Fibroblast of skin of back (primary cell): ENCODE data around the gene SNCB. TPM values are rescaled to one million over a fixed set of nuclear protein-coding genes. Genes with fewer than 3 reads are reported as not detected.

Experiments
- DNase-seq: peaks from one replicate; pipeline ENCODE4 v3.0.0-alpha.2; 2013
- polyA plus RNA-seq, 2 experiments: library from polyadenylated mRNA; unstranded; fragments of 120-200 nt; gene quantifications; one replicate each; pipeline ENCODE4 v1.2.1, GENCODE V29; 2013; ENCODE audit not compliant: insufficient read length in 2 of 2

Gene SNCB
- 0.10 TPM for polyA plus RNA-seq (2013, experiment 1 of 2; ENCODE audit: insufficient read length)
- not detected for polyA plus RNA-seq (2013, experiment 2 of 2; ENCODE audit: insufficient read length)

DNA sequence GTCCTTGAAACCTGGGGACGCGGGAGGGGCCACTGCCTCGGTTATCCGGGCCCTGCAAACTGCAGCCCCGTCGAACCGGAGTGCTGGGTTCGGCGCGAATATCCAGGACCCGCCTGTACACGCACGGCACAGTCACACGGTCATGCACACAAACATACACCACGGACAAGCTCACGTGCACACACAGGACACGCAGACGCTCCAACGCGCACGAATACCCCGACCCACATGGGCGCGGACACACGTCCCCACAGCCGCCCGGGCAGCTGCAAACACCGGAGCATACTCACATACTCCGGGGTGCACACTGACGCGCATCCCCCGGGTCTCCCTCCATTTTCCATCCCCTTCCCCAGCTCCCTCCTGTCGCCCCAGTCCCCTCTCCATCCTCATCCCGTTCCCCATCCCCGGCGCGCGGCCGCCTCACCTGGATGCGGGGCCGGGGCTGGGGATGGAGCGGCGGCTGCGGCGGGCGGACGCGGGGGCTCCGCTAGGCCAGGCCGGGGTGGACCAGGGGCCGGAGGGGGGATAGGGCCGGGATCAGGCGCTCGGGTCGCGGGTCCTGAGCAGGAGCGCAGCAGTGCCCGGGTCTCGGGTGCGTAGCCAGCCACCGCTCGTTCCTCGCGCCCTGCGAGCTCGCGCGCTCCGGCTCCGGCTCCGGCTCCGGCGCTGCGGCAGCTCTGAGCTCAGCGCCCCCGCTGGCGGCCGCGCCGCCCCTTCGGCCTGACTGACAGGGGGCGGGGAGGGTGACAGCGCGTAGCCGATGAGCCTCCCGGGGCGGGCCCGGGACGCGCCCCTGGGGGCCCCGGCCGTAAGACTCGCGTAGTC lies at the start of gene SNCB, which contains the start of gene EIF4E1B:
SNCB (minus strand) TSS at position 682 of the 828 bp plus-strand sequence. CDS start 880 bp downstream, outside the sequence.
EIF4E1B (plus strand) TSS at position 823 of the 828 bp plus-strand sequence. CDS start 12,113 bp downstream, outside the sequence.
- peak; percentile 49 for DNase-seq

DNA sequence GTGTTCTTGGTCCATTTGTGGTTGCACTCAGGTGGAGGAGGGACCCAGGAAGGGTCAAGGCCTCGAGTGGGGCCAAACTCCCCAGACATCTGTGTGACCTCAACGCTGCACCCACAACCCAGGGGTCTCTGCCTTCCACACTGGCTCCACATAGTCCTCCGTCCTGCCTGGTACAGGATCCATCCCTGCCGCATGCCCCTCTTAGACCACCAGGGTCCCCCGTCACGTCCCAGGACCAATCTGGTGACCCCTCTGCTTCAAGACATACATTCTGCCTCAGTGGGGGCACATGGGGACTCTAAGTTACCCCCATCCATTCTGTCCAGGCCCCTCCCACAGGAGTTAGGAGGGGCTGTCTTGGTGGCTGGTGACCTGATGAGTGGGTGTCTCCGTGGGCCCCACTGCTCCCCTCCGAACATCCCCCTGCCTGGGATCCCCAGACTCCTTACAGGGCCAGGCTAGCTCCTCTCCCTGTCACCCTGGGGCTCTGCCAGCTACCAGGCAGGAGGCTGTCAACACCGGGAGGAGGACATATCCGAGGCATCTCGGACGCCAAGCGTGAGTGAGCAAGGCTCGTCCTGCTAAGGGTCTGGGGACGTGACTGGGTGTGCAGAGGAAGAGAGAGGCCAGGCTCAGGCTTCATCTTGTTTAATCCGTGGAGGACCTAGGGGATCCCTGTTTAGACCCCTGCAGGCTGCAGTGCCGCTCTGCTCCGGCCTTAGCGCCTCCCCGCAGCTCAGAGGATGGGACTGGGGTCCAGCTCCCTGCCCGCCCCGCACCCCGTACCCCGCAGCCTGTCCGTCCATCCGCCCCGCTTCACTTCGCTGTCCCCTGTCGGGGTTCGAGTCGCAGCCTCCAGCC lies 49.3 kb upstream of the SNCB start:
- DNase-seq = no peak

DNA sequence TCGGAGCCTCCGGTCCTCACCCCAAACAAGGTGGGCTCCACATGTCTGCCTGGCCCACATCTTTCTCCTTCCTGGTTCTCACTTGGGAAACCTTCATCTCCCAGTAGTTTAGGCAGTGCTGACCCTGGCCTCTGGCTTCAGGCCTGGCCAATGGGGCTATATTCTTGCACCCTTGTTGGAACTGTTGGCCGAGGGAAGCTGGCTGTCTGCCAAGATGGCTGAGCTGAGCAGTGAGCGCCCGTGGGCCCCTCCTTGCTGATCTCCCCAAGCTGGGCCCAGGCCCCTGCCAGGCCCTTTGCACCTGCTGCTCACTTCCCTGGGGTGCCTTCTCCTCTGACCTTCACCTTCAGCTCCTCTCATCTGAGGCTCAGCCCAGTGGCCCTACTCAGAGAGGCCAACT lies 48.2 kb upstream of the SNCB start:
- no peak for DNase-seq

DNA sequence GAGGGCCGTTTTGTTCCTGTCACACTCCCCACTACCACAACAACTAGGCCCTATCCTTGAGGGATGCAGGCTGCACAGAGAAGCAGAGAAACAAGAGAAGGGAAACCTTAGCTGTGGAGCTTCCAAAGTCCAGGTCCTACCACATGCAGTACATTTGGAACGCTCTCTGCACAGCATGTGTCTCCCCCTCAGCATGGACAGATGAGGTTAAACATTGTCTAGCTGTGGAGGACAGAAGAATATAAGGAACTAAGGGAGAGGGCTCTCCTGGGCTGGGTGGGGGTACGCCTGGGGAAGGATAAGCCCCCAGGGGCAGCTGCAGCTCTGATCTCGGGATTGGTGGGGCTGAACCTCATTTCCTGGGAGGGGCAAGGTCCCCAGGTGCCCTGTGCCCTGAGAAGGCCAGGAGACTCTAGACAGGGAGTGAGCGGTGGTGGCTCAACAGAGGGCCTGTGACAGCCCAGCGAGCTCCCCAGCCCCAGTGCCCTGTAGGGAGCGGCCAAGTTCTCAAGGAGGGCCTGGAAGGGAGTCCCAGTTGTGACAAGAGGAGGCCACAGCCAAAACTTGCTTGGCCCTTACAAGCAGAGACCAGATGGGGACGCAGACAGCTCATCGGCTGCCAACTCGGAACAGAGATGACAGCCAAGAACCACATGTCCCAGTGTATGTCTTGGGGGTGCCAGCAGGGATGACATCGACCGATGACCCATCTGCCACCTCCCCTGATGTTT lies 47.0 kb upstream of the SNCB start:
- peak; percentile 16 for DNase-seq

DNA sequence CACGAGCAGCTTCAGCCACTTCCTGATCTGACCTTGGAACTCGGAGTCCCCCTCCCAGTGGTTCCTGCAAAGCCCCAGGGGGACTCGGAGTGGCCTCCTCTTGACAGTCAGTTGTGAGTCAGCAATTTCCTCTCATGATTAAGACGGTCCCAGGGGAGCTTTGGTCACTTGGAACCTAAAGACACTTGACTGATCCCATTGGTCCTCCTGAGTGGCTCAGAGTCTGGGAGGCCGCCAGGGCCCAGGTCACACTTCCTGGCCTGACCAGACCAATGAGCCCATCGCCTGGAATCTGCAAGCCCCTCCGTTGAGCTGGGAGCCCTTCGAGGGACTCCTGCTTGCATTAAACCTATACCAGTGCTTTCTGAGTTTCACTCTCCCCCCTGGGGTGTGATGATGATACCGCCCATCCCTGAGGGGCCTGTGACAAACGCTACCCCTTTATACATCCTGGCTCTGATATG lies 46.1 kb upstream of the SNCB start:
- DNase-seq = peak; percentile 97

DNA sequence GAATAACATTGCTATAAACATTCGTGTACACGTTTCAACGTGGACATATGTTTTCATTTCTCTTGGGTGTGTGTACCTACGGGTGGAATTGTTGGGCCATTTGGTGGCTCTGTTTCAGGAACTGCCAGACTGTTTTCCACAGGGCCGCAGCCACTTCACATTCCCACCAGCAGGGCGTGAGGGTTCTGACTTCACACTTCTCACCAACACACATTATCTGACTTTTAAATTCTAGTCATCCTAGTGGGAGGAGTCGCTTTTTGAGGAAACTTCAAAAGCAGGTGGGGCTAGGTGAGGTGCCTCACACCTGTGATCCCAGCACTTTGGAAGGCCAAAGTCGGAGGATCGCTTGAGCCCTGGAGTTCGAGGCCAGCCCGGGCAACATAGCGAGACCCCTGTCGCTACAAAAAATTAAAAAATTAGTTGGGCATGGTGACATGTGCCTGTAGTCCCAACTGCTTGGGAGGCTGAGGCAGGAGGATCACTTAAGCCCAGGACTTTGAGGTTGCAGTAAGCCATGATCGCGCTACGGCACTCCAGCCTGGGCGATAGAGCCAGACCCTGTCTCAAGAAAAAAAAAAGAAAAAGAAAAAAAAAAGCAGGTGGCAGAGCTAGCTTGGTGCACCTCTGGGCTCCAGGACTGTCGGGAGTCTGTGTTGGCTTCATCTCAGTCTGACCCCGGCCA lies 45.5 kb upstream of the SNCB start:
- DNase-seq = peak; percentile 64

DNA sequence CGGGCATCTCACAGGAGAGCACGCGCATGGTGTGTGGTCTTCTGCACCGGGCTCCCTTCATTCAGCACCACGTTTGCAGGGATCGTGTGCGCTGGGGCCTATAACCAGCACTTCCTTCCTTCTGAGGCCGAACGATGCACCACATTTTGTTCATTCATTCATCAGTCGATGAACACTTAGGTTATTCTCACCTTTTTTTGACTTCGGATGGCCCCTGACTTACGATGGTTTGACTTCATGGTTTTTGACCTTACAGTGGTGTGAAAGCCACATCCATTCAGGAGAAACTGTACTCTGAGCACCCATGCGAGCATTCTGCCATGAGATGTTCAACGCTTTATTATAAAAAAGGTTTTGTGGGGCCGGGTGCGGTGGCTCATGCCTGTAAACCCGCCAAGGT lies 44.5 kb upstream of the SNCB start:
- no peak for DNase-seq

DNA sequence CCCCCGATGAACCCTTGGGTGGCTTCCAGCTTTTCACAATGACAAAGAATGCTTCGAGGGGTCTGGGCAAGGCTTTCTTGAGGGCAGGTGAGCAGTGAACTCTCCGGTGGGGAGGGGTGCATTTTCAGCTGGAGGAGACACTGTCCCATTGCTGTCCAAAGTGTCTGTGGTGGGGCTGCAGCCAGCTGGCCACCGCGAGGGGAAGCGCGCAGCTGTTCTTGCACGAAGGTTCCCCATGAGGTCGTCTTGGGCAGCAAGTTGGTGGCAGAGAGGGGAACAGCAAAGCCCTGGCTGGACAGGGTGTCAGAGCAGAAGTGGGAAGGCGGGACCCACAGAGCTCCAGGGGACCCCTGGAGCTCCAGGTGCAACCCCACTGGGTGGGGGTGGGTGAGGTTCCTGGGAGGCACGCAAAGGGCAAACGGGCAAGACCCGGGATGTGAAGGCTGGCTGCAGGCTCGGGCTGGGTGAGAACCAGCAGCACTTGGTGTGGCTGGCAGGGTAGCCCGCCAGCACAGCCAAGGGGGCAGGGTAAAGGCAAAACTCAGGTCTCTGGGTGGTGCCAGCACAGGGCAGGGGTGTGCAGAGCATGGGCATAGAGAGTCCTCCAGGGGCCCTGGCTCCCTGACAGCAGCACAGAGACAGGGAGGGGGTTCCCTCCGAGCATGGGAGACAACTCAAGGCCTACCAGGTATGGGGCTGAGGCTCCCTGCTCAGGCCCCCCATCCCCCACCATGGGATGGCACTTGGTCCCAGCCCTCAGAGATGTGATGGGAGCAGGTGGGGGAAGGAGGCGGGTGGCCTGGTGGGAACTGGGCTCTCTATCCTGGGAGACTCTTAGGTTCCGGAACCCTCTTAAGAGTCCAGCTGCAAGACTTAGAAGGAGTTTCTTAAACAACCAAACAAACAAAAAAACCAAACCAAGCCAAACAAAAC lies 43.6 kb upstream of the SNCB start:
- DNase-seq = no peak

DNA sequence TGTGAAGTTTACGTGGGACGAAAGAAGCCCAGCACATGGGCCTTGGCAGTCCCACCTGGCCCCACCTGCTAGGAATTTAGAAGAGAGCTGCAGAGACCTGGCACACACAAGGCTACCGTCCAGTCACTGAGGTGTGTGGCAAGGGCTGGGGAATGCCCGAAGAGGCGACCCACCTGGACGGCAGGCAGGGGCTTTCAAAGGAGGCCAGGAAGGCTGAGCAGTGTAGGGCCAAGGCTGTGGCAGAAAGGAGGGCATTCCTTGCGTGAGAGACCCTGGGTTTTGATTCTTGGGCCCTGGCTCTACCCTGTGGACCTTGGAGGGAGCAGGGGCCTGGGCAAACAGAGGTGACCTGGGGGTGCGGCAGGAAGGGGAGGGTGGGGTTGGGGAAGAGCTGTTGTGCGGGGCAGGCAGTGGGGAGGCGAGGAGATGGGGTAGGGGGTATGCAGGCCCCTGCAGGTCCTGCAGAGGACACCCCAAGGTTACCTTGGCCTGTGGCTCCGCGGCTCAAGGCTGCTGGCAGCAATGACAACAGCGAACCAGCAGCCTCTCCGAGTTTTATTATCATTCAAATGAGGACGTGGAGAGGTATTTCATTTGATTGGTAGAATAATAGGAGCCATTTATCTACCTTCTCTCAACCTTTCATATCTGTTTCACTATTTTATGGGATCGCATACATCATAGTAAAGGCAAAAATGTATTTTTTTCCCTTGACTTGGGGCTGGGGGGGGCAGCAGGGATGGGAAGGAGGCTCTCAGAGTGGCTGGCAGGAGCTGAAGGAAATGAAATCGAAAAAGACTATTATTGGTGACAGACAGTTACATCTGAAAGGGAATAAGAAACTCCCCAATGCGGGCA lies 41.8 kb upstream of the SNCB start:
- DNase-seq = no peak

DNA sequence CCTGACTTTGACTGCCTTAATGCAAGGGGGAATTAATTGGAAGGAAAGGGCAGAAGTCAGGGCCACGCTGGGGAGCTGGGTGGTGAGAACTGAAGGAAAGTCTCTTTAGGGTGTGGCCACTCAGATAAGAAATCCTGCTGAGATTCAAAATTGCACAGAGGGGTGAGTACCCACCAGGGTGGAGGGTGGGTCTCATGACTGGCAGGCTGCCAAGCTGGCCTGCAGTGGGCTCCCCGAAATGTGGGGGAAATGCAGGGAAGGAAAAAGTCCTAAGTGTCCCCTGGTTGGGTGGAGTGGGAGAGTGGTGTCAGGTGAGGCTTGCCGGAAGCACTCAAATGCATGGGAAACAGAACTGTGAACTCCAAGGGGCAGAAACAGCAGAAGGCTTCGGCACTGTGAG lies 41.1 kb upstream of the SNCB start:
- DNase-seq = no peak

DNA sequence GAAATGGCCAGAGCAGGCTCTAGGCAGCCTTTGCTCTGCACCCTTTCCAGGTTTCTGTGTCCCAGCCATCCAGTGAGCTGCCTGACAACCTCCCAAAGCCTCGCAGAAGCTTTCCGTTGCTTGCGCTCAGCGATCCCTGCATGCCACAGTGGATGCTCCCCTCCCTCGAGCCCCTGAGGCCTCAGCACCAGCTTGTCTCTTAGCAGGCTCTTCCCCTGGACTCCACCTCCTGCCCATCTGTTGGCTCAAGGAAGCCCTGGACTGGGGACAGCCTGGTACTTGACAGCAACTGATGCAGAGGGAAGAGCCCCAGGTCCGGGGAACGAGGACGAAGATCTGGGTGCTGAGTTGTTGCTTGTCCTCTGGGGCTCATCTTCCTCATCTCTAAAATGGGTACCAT lies 40.1 kb upstream of the SNCB start:
- no peak for DNase-seq

DNA sequence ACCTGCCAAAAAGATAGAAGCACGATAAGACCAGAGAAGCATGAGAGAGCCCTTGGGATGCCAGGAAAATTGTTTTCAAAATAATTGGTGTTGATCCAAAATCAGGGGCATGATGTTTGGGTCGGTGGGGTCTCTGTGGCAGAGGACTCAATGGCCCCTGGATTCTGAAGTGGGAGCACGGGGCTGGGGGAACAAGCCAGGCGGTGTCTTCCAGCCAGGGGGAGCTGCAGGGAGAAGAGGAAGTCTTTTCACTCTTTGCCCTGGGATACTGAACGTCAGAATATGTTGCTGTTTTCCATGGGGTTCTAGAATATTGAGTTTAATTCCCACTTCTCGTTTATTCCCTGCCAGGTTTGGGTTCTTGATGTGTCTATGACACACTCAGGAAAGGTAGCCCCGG lies 37.3 kb upstream of the SNCB start:
- DNase-seq = no peak

DNA sequence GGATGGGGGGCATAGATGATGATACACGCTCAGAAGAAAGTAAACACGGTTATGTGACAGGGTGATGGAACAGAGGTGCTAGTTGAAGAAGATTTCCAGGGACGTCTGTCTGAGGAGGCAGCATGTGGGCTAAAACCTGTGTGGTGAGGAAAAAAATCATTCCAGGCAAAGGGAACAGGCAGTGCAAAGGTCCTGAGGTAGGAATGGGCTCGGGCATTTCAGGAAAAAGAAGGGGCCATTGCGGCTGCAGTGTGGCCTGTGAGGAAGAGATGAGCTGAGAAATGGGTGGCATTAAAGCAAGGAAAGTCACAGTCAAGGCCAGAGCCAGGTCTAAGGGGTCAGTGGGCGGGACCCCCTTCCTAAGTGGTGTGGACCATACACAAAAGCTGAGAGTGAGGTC lies 35.2 kb upstream of the SNCB start:
- DNase-seq = no peak

DNA sequence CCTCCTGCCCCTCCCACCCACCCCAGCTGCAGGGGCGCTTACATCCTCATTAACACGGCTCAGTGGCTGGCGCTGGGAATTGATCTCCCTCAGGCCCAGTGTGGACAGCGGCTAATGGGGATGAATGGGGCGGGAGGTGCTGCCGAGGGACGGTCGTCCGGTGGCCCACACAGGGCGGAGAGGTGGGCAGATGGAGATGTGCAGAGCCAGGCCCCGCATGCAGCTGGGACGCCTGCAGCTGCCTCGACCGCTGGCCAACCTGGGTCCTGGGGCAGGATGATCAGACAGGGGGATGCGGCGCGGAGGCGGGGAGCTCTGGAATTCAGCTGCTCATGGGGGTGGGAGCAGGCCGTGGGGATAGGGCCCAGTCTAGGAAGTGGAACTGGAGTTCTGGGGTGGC lies 34.6 kb upstream of the SNCB start:
- no peak for DNase-seq

DNA sequence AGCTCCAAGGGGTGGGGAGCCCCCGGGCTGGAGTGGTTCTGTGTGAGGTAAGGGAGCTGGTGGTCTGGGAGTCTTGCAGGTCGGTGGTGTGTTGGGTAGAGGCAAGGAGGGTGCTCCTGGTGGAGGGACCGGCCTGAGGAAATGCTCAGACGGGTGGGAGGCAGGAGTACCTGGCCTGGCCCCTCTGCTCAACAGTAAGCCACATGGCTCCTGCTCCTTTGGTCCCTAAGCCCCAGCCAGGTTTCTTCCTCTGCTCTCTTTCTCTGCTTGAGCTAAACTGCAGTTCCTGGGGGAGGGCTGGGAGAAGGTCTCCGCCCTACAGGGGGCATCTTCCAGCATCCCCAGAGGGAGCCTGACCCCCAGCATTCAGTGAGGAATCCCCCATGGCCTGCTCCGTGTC lies 34.1 kb upstream of the SNCB start:
- DNase-seq = no peak

DNA sequence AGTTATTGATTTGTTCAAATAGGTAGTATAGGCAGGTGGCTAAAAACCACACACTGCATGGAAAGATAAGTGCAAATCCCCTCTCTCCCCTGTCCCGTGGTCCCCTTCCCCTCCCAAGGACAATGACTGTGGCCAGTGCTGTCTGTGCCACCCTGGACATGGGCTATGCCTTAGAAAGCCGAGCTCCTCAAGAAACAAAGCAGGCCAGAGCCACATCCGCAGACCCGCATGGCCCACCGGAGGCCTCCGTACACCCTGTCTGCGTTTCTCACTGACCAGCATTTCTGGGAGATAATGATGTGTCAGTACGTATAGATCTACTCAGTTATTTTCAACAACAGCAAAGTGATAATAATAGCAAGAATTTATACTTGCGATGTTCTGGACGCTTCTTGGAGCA lies 33.2 kb upstream of the SNCB start:
- DNase-seq = no peak

DNA sequence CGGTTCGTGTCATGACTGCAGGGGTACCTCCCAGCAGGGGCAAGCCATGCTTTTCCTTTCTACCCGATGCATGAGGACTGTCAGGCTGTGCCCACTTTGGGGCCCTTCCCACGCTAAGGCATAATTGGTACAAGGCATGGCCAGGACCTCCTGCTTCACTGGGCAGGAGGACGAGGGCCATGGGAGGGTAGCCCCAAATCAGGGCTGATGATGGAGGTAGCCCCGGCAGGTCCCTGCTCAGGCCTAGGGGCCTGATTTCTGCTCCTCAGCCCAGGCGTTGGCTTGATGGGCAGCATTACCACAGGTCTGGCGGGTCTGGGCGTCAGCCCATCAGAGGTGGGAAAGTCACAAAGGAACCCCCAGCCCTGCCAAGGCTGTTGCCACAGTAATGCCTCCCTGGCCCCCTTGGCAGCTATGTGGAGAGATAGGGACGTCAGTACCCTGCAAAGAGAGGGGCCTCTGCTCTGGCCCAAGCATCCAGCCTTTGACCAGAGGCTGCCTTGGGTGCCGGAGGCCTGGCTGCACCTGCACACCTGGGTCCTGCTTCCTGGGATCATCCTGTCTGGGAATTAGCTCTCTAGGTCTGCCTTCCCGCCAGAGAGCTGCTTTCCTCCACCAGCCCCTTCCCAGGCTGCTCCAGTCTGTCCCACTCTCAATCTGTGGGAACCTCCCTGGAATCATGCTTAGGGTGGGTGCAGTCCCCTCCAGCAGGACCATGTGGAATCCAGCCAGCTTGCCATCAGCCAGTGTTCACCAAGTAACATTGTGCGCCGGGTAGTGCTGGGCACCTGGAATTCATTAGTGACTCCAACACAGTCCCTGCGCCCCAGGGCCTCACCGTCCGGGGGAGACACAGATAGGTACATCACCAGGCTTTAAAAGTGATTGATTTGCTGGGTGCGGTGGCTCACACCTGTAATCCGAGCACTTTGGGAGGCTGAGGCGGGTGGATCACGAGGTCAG lies 32.3 kb upstream of the SNCB start:
- no peak for DNase-seq

DNA sequence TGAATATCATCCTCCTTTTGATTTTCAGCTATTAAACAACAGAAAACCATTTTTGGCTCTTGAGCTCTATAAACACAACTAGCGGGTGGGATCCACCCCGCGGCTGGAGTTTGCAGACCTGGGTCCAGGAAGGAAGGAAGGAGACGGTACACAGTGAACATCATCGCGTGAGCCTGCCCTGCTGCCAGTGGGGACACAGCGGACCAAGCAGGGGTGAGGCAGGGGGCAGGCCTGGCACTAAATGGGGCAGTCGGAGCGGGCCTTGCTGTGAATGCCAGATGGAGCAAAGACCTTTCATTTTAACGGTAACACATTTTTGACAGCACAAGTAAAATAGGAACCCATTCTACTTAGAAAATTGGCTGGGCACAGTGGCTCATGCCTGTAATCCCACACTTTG lies 31.3 kb upstream of the SNCB start:
- no peak for DNase-seq
